ENCODE results near the gene BBIP1. TPM values are rescaled to one million over a fixed set of nuclear protein-coding genes. Genes with fewer than 3 reads are reported as not detected.

Gene BBIP1
- total and polyA plus RNA-seq, 10 of the 15 experiments (the other 5 are each of a cell fraction or from before 2014, with no cell fraction given), result 13.8 to 40.8 (median 31.3) TPM

GRCh38 chr10:110919971-110920881, 1.2 kb upstream of the BBIP1 start (continued):
- TF ChIP-seq USF1 (IDR thresholded peaks at IDR 0.05; ENCODE audit: borderline replicate concordance, extremely low read length, insufficient read depth, low read depth, low read length) (no peak), ZNF687 (IDR thresholded peaks at IDR 0.05) (no peak), MLLT1 (IDR thresholded peaks at IDR 0.05) (peak; percentile 93), STAT1 (conservative IDR thresholded peaks at IDR 0.05) (no peak), FOS (IDR thresholded peaks at IDR 0.05; ENCODE audit: borderline replicate concordance, extremely low read depth, insufficient read length) (no peak), MYC (IDR thresholded peaks at IDR 0.05; ENCODE audit: insufficient read depth, insufficient read length, insufficient replicate concordance, low read length, severe bottlenecking) (no peak), FOXK2 (IDR thresholded peaks at IDR 0.05) (no peak), RELA (IDR thresholded peaks at IDR 0.05; ENCODE audit: borderline replicate concordance, partially characterized antibody) (no peak), HDAC6 (IDR thresholded peaks at IDR 0.05; ENCODE audit: unreplicated experiment) (no peak), SRF (IDR thresholded peaks at IDR 0.05; ENCODE audit: low read depth in 2 of 2, low read length in 2 of 2) (no peak), ETV6 (conservative IDR thresholded peaks at IDR 0.05 in 1 of 2, IDR thresholded peaks at IDR 0.05 in 1 of 2; ENCODE audit: borderline replicate concordance in 1 of 2, low read depth in 1 of 2) (no peak), DPF2 (IDR thresholded peaks at IDR 0.05) (peak; percentile 3; the same call in 1 of the 2 replicates), NKRF (conservative IDR thresholded peaks at IDR 0.05) (0 out of 2 replicates have a peak, but pooled peaks have one; percentile 28), IKZF1 (conservative IDR thresholded peaks at IDR 0.05) (no peak), LARP7 (IDR thresholded peaks at IDR 0.05) (no peak), SMARCA5 (IDR thresholded peaks at IDR 0.05) (no peak), CHD2 (IDR thresholded peaks at IDR 0.05; ENCODE audit: borderline replicate concordance, low read depth, low read length) (no peak), SIN3A (IDR thresholded peaks at IDR 0.05; ENCODE audit: low read depth, low read length) (no peak), ZBED1 (IDR thresholded peaks at IDR 0.05; ENCODE audit: borderline replicate concordance) (0 out of 2 replicates have a peak, but pooled peaks have one; percentile 23), SMAD5 (IDR thresholded peaks at IDR 0.05; ENCODE audit: low read depth) (0 out of 2 replicates have a peak, but pooled peaks have one; percentile 28)

All from GM12878 (cell line).